Measurements from ENCODE around the gene MTUS2.
"Not testable (repeated sequence)": the region's sequence is repeated elsewhere in the genome, so short reads cannot be mapped to it uniquely, and the experiment has no call there.

The MTUS2 gene

GRCh38 chr13:28958441-28958840, 138.3 kb downstream of the MTUS2 start:
- no peak for DNase-seq (ENCODE audit: low read depth)

DNA sequence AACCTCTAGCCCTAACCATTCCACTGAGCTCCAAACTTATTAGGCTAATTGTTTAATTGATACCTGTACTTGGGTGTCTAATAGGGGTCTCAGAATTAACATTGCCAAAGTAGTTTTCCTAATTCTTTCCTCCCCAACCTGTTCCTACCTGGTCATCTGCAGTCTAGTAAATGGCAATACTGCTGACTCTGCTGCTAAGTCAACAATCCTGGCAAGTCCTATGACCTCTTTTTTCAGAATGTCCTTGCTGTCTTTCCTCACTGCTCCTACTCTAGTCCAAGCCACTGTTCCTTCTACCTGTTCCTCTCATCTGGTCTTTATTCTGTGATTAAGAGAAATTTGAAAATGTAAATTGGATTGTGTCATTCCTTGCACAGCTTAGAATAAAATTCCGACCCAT, 143.9 kb downstream of the MTUS2 start:
- DNase-seq (ENCODE audit: low read depth), result no peak

GRCh38 chr13:28964803-28965202, 144.7 kb downstream of the MTUS2 start:
- no peak for DNase-seq (ENCODE audit: low read depth)

- DNase-seq (ENCODE audit: low read depth), result no peak
Observed at GRCh38 chr13:28967029-28967915, 147.1 kb downstream of the MTUS2 start.

DNA sequence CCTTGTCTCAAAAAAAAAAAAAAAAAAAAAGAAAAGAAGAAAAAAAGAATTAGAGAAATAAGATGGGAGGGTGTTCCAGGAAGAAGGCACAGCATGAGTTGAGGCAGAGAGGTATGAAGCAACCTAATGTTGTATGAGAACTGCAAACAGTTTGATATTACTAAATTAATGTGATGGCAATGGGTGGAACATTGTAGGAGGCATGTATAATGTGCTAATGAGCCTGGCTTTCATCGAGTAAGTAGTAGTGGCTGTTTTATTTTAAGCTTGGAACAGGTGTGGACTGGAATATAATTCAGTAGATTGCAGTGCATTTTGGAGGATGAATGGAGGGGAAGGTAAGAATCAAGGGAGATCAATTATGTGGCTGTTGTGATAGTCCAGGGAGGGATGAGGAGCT, 156.1 kb downstream of the MTUS2 start:
- no peak for DNase-seq (ENCODE audit: low read depth)

GRCh38 chr13:28976636-28977035, 156.5 kb downstream of the MTUS2 start:
- no peak for DNase-seq (ENCODE audit: low read depth)

DNA sequence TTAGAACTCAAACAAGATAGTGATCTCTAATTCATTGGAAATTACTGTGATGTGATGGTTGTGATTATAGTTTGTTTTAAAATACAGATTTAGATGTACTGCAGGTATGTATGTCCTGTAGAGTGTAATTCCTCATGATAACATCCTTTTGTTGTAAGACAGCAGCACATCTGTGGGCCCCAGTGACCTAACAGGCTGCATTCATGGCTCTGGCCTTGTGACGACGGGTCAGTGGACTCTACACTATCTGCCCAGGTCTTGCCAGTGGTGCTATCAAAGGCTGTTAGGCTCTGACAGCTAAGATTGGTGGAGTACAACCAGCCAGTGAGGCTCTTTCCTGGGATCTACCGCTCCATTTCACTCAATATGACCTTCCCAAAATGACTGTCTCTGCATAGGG, 158.4 kb downstream of the MTUS2 start:
- DNase-seq (ENCODE audit: low read depth), result no peak

- no peak for DNase-seq (ENCODE audit: low read depth)
Observed at GRCh38 chr13:28981530-28981929, 161.4 kb downstream of the MTUS2 start.

DNA sequence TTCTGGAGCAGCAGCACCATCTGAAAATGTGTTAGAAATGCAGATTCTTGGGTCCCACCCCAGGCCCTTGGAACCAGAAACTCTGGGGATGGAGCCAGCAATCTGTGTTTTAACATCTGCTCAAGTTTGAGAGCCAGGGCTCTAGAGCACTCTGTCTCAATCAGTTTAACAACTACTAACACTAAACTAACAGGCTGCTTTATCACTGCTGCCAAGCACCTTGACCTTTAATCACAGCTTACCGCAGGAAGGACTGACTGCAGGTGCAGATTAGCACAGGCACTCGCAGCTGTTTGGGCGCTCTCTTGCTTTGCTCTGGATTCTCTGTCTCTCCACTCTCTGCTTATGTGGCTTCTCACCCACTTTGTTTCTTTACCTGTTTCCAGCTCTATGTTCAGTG, 163.5 kb downstream of the MTUS2 start:
- DNase-seq (ENCODE audit: low read depth), result no peak

GRCh38 chr13:28984326-28984725, 164.2 kb downstream of the MTUS2 start:
- DNase-seq (ENCODE audit: low read depth), result no peak

GRCh38 chr13:28984825-28985224, 164.7 kb downstream of the MTUS2 start:
- no peak for DNase-seq (ENCODE audit: low read depth)

GRCh38 chr13:28990378-28990777, 170.2 kb downstream of the MTUS2 start:
- not testable (repeated sequence) for DNase-seq (ENCODE audit: low read depth)

- no peak for DNase-seq (ENCODE audit: low read depth)
Observed at GRCh38 chr13:28991764-28992163, 171.6 kb downstream of the MTUS2 start.

DNA sequence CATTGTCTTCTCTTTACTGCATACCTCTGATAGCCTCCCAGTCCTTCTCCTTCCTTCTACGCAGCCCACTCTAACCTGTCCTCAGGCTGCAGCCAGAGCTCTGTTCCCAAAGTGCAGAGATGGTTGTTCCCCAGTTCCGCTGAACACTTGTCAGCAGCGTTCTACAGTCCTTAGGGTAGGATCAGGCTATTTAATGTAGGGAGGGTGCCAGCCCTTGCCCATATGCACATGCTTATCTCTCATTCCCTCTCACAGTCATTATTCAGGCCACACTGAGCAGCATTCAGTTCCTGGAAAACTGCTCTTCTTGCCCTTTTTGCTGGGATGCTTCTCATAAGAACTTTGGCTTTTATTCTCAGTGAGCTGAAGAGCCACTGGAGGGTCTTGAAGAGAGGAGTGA, 180.7 kb downstream of the MTUS2 start:
- DNase-seq (ENCODE audit: low read depth), result no peak

DNA sequence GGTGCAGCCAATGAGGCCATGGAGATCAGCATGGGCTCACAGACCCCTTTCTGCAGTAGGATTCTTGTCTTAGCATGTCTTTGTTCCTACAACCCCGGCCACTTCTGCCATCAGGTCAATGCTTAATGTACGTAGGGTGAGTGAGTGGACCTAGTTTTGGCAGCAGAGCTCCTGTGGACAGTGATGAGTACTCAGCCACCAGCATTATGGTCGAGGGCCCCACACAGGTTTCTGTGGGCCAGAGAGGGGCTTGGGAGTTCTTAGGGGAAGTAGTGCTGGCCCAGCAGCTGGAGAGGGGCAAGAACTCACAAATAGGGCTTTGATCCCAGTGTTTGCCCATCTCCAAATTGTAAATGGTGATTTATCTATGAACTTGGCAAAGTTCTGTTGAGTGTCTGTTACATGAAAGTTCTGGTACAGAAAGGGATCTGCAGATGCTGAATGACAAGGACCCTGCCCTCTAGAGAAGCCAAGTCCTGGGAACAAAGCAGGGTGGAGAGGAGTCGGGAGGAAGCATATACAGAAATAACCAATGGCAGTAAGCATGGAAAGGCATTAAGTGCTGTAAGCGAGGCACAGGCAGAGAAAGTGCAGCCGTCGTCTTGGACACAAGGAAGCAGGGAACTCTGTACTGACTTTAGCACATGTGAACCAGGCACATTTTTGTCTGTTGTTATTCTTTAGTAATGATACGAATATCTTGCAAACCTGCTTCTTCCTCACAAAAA, 185.1 kb downstream of the MTUS2 start:
- no peak for DNase-seq (ENCODE audit: low read depth)

GRCh38 chr13:29005763-29006120, 185.6 kb downstream of the MTUS2 start:
- no peak for DNase-seq (ENCODE audit: low read depth)

DNA sequence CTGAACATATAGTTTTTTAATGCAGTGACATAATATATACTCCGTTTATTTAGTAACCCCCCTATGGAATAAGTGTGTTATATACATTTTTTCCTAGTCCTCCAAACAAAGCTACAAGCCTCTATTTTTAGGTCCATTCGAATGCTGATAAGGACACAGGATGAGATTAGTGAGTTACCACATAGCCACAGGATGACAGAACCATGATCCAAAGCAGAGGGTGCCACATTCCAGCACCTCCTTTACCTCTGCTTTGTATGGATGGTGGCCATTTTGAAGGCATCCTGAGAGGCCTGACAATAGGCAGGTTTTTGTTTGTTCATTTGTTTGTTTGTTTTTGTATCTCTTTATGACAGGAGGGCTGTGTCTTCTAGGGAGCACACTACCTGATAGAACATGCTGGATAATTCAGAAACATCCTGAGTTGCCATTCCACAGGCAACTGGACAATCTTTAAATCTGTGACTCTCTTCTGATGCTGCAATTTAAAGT, 186.3 kb downstream of the MTUS2 start:
- DNase-seq (ENCODE audit: low read depth), result no peak

DNA sequence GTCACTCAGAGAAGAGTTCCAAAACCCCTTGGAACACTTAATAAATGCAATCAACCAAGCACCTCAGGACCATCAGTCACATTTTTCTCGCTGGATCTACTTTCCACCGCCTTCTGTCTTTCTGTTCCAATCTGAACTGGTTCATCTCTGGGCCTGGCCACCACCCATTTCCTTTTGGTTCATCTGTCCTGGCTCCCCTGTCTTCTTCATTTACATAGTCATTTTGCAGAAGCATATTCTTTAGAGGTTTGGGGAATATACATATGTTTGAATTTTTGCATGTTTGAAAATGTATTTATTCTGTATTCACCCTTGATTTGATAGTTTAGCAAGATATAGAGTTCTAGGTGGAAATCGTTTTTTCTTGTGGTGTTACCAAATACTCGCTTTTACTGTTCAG, 188.2 kb downstream of the MTUS2 start:
- no peak for DNase-seq (ENCODE audit: low read depth)

DNA sequence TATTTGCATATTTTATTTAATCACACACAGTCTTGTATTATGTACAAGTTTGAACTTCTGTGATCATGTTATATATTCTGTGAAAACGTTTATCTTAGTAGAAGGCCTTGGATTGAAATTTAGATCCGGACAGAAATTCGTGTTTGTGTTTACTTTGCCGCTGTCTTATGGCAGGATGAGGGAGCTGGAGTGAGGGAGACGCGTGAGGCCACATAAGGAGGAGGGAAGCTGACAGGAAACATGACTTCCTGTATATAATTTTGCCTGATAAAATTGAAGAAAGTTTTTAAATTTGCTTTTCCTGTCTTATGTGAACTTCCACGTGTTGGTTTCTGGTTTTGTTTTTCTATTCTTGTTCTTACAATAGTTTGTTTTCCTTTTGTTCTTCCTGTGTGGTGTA, 200.2 kb downstream of the MTUS2 start:
- DNase-seq (ENCODE audit: low read depth), result no peak

DNA sequence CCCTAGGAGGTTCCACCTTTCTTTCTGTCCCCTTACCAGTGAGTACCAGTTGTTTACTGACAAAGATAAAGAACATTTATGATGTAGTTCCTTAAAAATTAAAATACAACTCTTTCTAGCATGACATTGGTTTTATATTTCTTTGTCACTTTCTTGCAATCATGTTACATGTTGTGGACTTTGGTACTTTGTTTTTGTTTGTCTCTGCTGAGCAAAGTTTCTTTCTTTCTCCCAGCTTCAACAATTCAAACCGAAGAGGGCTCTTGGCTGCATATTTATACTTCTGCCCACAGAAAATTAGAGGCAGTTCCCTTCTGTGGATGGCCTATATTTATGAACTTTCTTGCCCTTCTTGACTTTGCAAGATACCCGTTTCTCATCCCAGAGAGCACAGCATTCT, 201.2 kb downstream of the MTUS2 start:
- DNase-seq (ENCODE audit: low read depth), result no peak

GRCh38 chr13:29021717-29022116, 201.6 kb downstream of the MTUS2 start:
- DNase-seq (ENCODE audit: low read depth), result no peak

DNA sequence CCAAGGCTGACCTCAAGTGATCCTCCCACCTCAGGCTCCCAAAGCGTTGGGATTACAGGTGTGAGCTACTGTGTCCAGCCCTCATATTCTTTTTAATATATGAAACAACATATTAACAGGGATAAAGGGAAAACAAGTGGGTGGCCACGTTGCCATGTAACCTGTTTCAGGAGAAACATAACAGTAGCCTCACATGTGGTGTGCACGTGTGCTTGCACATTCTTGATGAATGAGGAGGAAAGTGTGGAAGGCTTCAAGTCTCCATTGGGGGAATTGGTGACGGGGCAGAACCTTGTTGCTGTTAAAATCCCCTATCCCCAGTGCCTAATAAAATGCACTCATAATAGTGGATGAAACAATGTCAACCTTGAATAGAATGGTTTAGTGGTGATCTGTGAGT, 202.3 kb downstream of the MTUS2 start:
- DNase-seq (ENCODE audit: low read depth), result no peak

DNA sequence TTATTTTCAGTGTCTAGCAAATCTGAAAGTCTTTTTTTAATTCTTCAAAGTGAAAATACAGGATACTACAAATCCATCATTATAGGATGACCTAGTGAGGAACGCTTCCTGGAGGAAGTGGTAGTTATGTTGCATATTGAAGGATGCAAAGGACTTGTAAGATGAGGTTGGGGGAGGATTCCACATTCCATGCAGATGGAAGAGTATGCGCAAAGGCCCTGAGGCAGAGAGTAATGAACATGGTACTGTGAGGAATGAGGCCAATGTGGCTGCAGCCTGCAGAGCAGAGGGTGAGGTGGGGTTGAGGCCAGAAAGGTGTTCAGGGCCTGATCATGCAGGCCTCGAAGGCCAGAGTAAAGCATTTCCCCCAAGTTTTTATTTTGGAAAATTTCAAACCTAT, 202.8 kb downstream of the MTUS2 start:
- DNase-seq (ENCODE audit: low read depth), result no peak

All from fibroblast of gingiva (primary cell).